H9 (cell line): ENCODE results near the gene LTB4R2. TPM values are rescaled to one million over a fixed set of nuclear protein-coding genes. Genes with fewer than 3 reads are reported as not detected.

Source experiments
- DNase-seq: peaks from one replicate; pipeline ENCODE4 v3.0.0-alpha.2; 2017
- H2AFZ ChIP-seq: one replicate; pipeline ENCODE4 v1.6.1; 2013; ENCODE audit warnings: mild to moderate bottlenecking, low read length, control low read depth, moderate library complexity
- H2AK5ac ChIP-seq: 2 replicates; pipeline ENCODE4 v1.6.1; 2013; ENCODE audit warnings: low read length, control low read depth, mixed read lengths; ENCODE audit not compliant: insufficient read length
- H2BK120ac ChIP-seq: one replicate; pipeline ENCODE4 v1.6.1; 2013; ENCODE audit warnings: low read depth, mild to moderate bottlenecking, low read length, control low read depth, inconsistent platforms; ENCODE audit not compliant: poor library complexity, severe bottlenecking
- H2BK12ac ChIP-seq: 2 replicates; pipeline ENCODE4 v1.6.1; 2013; ENCODE audit warnings: low read length, control low read depth, mixed read lengths, low read depth; ENCODE audit not compliant: insufficient read length
- H2BK15ac ChIP-seq: 2 replicates; pipeline ENCODE4 v1.6.1; 2013; ENCODE audit warnings: low read depth, low read length, control low read depth
- H2BK20ac ChIP-seq: one replicate; pipeline ENCODE4 v1.6.1; 2013; ENCODE audit warnings: low read depth, mild to moderate bottlenecking, low read length, control low read depth, inconsistent platforms; ENCODE audit not compliant: poor library complexity, severe bottlenecking
- H2BK5ac ChIP-seq: 2 replicates; pipeline ENCODE4 v1.6.1; 2013; ENCODE audit warnings: low read length, control low read depth, mixed read lengths; ENCODE audit not compliant: insufficient read length
- H3K14ac ChIP-seq: 2 replicates; pipeline ENCODE4 v1.6.1; 2013; ENCODE audit warnings: low read length, control low read depth; ENCODE audit not compliant: insufficient read depth
- H3K18ac ChIP-seq: 2 replicates; pipeline ENCODE4 v1.6.1; 2013; ENCODE audit warnings: low read depth, mild to moderate bottlenecking, mixed read lengths, low read length, control low read depth; ENCODE audit not compliant: insufficient read length
- H3K23ac ChIP-seq: 2 replicates; pipeline ENCODE4 v1.6.1; 2013; ENCODE audit warnings: low read length, control low read depth, mixed read lengths, low read depth; ENCODE audit not compliant: insufficient read length
- H3K23me2 ChIP-seq: 2 replicates; pipeline ENCODE4 v1.6.1; 2013; ENCODE audit warnings: low read depth, mild to moderate bottlenecking, mixed read lengths, low read length, control low read depth; ENCODE audit not compliant: insufficient read length, poor library complexity, severe bottlenecking
- H3K27ac ChIP-seq: 2 replicates; pipeline ENCODE4 v1.5.1; 2013; ENCODE audit warnings: low read length, control low read depth, mixed read lengths, low read depth; ENCODE audit not compliant: insufficient read length
- H3K27me3 ChIP-seq: 2 replicates; pipeline ENCODE4 v1.6.1; 2013; ENCODE audit warnings: low read length, control low read depth, inconsistent platforms; ENCODE audit not compliant: insufficient read depth
- H3K4ac ChIP-seq: 2 replicates; pipeline ENCODE4 v1.6.1; 2013; ENCODE audit warnings: low read depth, mild to moderate bottlenecking, control low read depth, inconsistent platforms, low read length, moderate library complexity
- H3K4me1 ChIP-seq: 2 replicates; pipeline ENCODE4 v1.6.1; 2013; ENCODE audit warnings: low read length, control low read depth, inconsistent platforms; ENCODE audit not compliant: insufficient read depth
- H3K4me2 ChIP-seq: 2 replicates; pipeline ENCODE4 v1.6.1; 2013; ENCODE audit warnings: low read length, control low read depth, mixed read lengths; ENCODE audit not compliant: insufficient read length, insufficient read depth
- H3K56ac ChIP-seq: 2 replicates; pipeline ENCODE4 v1.6.1; 2013; ENCODE audit warnings: low read depth, mild to moderate bottlenecking, mixed read lengths, low read length, control low read depth; ENCODE audit not compliant: insufficient read length
- H3K79me1 ChIP-seq: 2 replicates; pipeline ENCODE4 v1.6.1; 2013; ENCODE audit warnings: low read depth, mild to moderate bottlenecking, moderate library complexity, low read length, control low read depth, inconsistent platforms; ENCODE audit not compliant: insufficient read depth, poor library complexity, severe bottlenecking
- H3K79me2 ChIP-seq: 2 replicates; pipeline ENCODE4 v1.6.1; 2013; ENCODE audit warnings: low read length, control low read depth, inconsistent platforms; ENCODE audit not compliant: insufficient read depth
- H3K9ac ChIP-seq: 2 replicates; pipeline ENCODE4 v1.6.1; 2013; ENCODE audit warnings: low read length, control low read depth, mixed read lengths; ENCODE audit not compliant: insufficient read length; ENCODE audit errors: extremely low read depth
- H3K9me3 ChIP-seq: one replicate; pipeline ENCODE4 v1.6.1; 2013; ENCODE audit warnings: low read depth, low read length, inconsistent platforms; ENCODE audit not compliant: control insufficient read depth
- H3T11ph ChIP-seq: one replicate; pipeline ENCODE4 v1.6.1; 2013; ENCODE audit warnings: mild to moderate bottlenecking, low read length, control low read depth, inconsistent platforms
- H4K20me1 ChIP-seq: one replicate; pipeline ENCODE4 v1.6.1; 2013; ENCODE audit not compliant: control insufficient read depth, insufficient read length, insufficient read depth
- H4K5ac ChIP-seq: 2 replicates; pipeline ENCODE4 v1.6.1; 2013; ENCODE audit warnings: low read depth, mild to moderate bottlenecking, mixed read lengths, low read length, control low read depth; ENCODE audit not compliant: insufficient read length
- H4K8ac ChIP-seq: replicated peaks from 2 replicates; pipeline ENCODE4 v1.6.1; 2013; ENCODE audit warnings: low read length, control low read depth, mixed read lengths, low read depth; ENCODE audit not compliant: insufficient read length
- H4K91ac ChIP-seq: 2 replicates; pipeline ENCODE4 v1.6.1; 2013; ENCODE audit warnings: low read depth, mild to moderate bottlenecking, moderate library complexity, mixed read lengths, low read length, control low read depth; ENCODE audit not compliant: insufficient read length
- H3K27ac Mint-ChIP-seq, 3 experiments: 2 replicates in 2 of 3; 3 replicates in 1 of 3; pipeline ENCODE4 v1.8.0; 2020 to 2021; ENCODE audit warnings: mixed read lengths in 3 of 3, mild to moderate bottlenecking in 1 of 3, moderate library complexity in 1 of 3
- H3K27me3 Mint-ChIP-seq: 2 replicates; pipeline ENCODE4 v1.8.0; 2021; ENCODE audit warnings: low read depth, mild to moderate bottlenecking, moderate library complexity, mixed read lengths
- H3K36me3 Mint-ChIP-seq, 3 experiments: 2 replicates in 2 of 3; 3 replicates in 1 of 3; pipeline ENCODE4 v1.8.0; 2020 to 2021; ENCODE audit warnings: low read depth in 3 of 3, mixed read lengths in 3 of 3; ENCODE audit not compliant: insufficient read depth in 1 of 3
- H3K4me1 Mint-ChIP-seq, 2 experiments: 2 replicates each; pipeline ENCODE4 v1.8.0; 2020; ENCODE audit warnings: mixed read lengths in 2 of 2
- H3K4me3 Mint-ChIP-seq, 2 experiments: 2 replicates in 1 of 2; 3 replicates in 1 of 2; pipeline ENCODE4 v1.8.0; 2020 to 2021; ENCODE audit warnings: mild to moderate bottlenecking in 2 of 2, mixed read lengths in 2 of 2, moderate library complexity in 1 of 2
- H3K9me3 Mint-ChIP-seq, 2 experiments: 2 replicates in 1 of 2; 3 replicates in 1 of 2; pipeline ENCODE4 v1.8.0; 2020; ENCODE audit warnings: mild to moderate bottlenecking in 2 of 2, mixed read lengths in 2 of 2, moderate library complexity in 1 of 2
- CTCF ChIP-seq: fragments of 200-600 bp; sonication (generic); conservative IDR thresholded peaks from 3 replicates; pipeline ENCODE4 v1.8.0; 2021; ENCODE audit warnings: antibody characterized with exemption, mild to moderate bottlenecking
- WGBS: extraction: QIAGEN DNeasy Blood & Tissue Kit; methylation state at CpG from one replicate; pipeline ENCODE4 v1.1.7; 2013; ENCODE audit warnings: missing lambda C conversion rate, low lambda C conversion rate, mixed read lengths; ENCODE audit not compliant: insufficient read length; ENCODE audit errors: extremely low coverage; 5-methylcytosine and 5-hydroxymethylcytosine counted together
- total RNA-seq: library from RNA; stranded (reverse); gene quantifications from 2 replicates; pipeline ENCODE4 v1.2.1, GENCODE V29; 2021

Gene LTB4R2
- total RNA-seq, 1 experiment from 2014 or later: 13.4 TPM

- Histone ChIP-seq H2BK5ac (no peak overlapping the region), H2BK12ac (no peak overlapping the region), H4K5ac (no peak overlapping the region), H3K27ac (no peak overlapping the region), H3K4ac (no peak overlapping the region), H3K23me2 (no peaks in the 10 kb centered on the region), H3K4me2 (no peak overlapping the region), H3K56ac (no peak overlapping the region), H3K4me1 (no peaks in the 10 kb centered on the region), H3K14ac (no peak overlapping the region), H3K79me2 (no peaks in the 10 kb centered on the region), H3K9ac (no peak overlapping the region), H3K18ac (no peak overlapping the region), H3K79me1 (no peaks in the 10 kb centered on the region), H3K23ac (no peak overlapping the region), H3K9me3 (no peaks in the 10 kb centered on the region), H2BK120ac (no peak overlapping the region), H2BK15ac (no peak overlapping the region), H4K8ac (no peak overlapping the region), H2AK5ac (no peak overlapping the region), H3K27me3 (peaks cover 2% of the 10 kb centered on the region; the same call in 1 of the 2 replicates), H4K20me1 (no peaks in the 10 kb centered on the region), H2AFZ (no peak overlapping the region), H2BK20ac (no peak overlapping the region), H3T11ph (no peak overlapping the region), H4K91ac (no peak overlapping the region)
- peak overlapping the region in 1 of 3 experiments; percentile 44; a peak in 1 of 7 replicates for H3K27ac Mint-ChIP-seq
- H3K4me1 Mint-ChIP-seq: no peaks in the 10 kb centered on the region
- peaks cover 66% of the 10 kb centered on the region for H3K27me3 Mint-ChIP-seq
- TF ChIP-seq CTCF: no peak
- H3K9me3 Mint-ChIP-seq: no peaks in the 10 kb centered on the region; a peak in 2 of 5 replicates
- WGBS: no CpG with 5 or more reads among the region's 10 CpGs
- no peak for DNase-seq
- no peaks in the 10 kb centered on the region for H3K36me3 Mint-ChIP-seq
- no peak overlapping the region for H3K4me3 Mint-ChIP-seq
Measured at GRCh38 chr14:24322672-24323071, 12.7 kb downstream of the LTB4R2 start.
